H1 (cell line): ENCODE measurements around the gene IL1R1. TPM values are rescaled to one million over a fixed set of nuclear protein-coding genes. Genes with fewer than 3 reads are reported as not detected.

Experiments used
- JUND ChIP-seq: IDR thresholded peaks from 2 replicates; pipeline ENCODE4 v1.6.1; 2011; ENCODE audit warnings: mild to moderate bottlenecking, improper control_type of control experiment, low read length
- KDM4A ChIP-seq: IDR thresholded peaks from one replicate; pipeline ENCODE4 v1.7.1; 2012; ENCODE audit warnings: low read depth, mild to moderate bottlenecking, moderate library complexity, low read length, inconsistent platforms; ENCODE audit not compliant: severe bottlenecking
- POU5F1 ChIP-seq: IDR thresholded peaks from 2 replicates; pipeline ENCODE4 v1.6.1; 2011; ENCODE audit warnings: low read depth, mild to moderate bottlenecking, low read length, moderate library complexity
- SAP30 ChIP-seq: fragments of 300-600 bp; sonication (generic); IDR thresholded peaks from 2 replicates; pipeline ENCODE4 v1.7.1; 2012; ENCODE audit warnings: low read length, moderate library complexity, mild to moderate bottlenecking, inconsistent platforms; ENCODE audit not compliant: insufficient read depth, insufficient replicate concordance
- SIX5 ChIP-seq: IDR thresholded peaks from 2 replicates; pipeline ENCODE4 v1.6.1; 2011; ENCODE audit warnings: mild to moderate bottlenecking, low read depth, low read length
- polyA plus RNA-seq, 7 experiments: library from polyadenylated mRNA; depleted of rRNA in 3 of 7; stranded (reverse) in 5 of 7; unstranded in 2 of 7; fragments of >200 nt in 5 of 7; fragments of 200-250 nt in 2 of 7; gene quantifications; 1 replicate in 5 of 7; 2 replicates in 1 of 7; 4 replicates in 1 of 7; pipeline versions ENCODE4 v1.2.1 to v1.2.3, GENCODE V29; 2011 to 2013; ENCODE audit warnings: missing spikeins in 2 of 7, mixed read lengths in 2 of 7
- total RNA-seq: library from RNA; stranded (reverse); fragmentation: NEBNext Ultra II Directional; extraction: Animal tissue kit (Norgen Biotek cat#: 25700); gene quantifications from 2 replicates; pipeline ENCODE4 v1.2.1, GENCODE V29; 2021

Gene IL1R1
- total and polyA plus RNA-seq, 2 of the 8 experiments (the other 6 are each of a cell fraction or from before 2014, with no cell fraction given): 0.34 to 0.47 TPM

GRCh38 chr2:102139851-102140250, 2.7 kb upstream of the IL1R1 start (continued):
- TF ChIP-seq KDM4A: no peak
- no peak for TF ChIP-seq SAP30
- TF ChIP-seq JUND: no peak
- no peak for TF ChIP-seq POU5F1
- no peak for TF ChIP-seq SIX5
